ENCODE measurements around the gene PDS5B.
"Not testable (repeated sequence)": the region's sequence is repeated elsewhere in the genome, so short reads cannot be mapped to it uniquely, and the experiment has no call there.

The PDS5B gene, protein sequence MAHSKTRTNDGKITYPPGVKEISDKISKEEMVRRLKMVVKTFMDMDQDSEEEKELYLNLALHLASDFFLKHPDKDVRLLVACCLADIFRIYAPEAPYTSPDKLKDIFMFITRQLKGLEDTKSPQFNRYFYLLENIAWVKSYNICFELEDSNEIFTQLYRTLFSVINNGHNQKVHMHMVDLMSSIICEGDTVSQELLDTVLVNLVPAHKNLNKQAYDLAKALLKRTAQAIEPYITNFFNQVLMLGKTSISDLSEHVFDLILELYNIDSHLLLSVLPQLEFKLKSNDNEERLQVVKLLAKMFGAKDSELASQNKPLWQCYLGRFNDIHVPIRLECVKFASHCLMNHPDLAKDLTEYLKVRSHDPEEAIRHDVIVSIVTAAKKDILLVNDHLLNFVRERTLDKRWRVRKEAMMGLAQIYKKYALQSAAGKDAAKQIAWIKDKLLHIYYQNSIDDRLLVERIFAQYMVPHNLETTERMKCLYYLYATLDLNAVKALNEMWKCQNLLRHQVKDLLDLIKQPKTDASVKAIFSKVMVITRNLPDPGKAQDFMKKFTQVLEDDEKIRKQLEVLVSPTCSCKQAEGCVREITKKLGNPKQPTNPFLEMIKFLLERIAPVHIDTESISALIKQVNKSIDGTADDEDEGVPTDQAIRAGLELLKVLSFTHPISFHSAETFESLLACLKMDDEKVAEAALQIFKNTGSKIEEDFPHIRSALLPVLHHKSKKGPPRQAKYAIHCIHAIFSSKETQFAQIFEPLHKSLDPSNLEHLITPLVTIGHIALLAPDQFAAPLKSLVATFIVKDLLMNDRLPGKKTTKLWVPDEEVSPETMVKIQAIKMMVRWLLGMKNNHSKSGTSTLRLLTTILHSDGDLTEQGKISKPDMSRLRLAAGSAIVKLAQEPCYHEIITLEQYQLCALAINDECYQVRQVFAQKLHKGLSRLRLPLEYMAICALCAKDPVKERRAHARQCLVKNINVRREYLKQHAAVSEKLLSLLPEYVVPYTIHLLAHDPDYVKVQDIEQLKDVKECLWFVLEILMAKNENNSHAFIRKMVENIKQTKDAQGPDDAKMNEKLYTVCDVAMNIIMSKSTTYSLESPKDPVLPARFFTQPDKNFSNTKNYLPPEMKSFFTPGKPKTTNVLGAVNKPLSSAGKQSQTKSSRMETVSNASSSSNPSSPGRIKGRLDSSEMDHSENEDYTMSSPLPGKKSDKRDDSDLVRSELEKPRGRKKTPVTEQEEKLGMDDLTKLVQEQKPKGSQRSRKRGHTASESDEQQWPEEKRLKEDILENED (N-terminal part only)

DNA sequence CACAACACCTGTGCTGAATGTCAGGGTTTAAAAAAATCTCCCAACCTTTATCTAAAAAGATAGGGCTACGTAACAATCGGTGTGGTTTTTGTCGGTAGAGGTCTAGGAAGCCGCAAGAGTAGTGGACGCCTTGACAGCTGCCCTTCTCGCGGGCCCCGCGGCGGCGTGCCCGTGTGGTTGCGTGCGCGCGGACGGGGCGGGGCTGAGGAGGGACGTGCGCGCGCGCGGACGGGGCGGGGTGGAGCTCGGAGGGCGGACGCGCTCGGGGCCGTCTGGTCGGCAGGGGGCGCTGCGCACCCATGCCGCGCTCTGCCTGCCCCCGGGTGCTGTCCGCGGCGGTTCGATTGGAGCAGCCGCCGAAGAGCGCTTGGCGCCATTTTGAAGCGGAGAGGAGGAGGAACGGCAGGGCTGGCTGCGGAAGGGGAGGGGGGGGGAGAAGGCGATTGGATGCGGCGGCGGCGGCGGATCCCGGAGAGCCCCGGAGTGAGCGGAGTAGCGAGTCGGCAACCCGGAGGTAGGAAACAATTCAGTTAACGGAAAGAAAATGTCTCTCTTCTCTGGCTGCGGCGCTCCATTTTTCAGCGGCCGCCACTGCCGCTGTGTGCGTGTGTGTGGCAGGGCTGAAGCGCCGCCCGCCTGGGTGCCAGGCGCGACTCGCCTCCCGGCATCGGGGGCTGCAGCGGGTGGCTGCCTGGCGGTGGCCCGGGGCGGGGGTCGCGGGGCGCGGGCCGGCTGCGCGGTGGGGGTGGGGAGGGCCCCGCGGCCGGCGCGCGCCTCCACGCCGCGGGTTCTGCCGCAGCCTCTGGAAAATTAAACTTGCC, at the start of gene PDS5B:
PDS5B (plus strand) TSS at position 373 of the 821 bp plus-strand sequence. CDS start 62,321 bp downstream, outside the sequence.
- peak; percentile 91 for DNase-seq (ENCODE audit: low read depth)

DNA sequence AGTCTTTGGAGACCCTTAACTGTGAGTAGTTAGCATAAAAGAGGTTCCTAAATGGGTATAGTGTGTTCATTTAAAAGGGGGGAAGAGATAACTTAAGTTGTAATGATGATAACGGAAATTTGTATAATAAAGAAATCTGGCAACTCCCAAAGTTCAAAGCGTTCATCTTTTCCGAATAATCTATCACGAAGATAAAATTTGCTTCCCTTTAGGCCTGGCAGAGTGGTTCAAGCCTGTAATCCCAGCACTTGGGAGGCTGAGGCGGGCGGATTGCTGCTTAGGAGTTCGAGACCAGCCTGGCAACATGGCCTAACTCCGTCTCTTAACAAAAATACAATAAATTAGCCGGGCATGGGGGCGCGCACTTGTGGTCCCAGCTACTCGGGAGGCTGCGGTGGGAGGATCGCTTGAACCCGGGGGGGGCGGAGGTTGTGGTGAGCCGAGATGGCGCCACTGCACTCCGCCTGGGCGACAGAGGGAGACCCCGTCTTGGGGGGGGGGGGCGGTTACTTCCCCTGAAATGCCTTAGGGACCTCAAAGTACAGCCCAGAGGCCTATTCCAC, 48.6 kb upstream of the PDS5B start:
- peak; percentile 13 for DNase-seq (ENCODE audit: low read depth)

DNA sequence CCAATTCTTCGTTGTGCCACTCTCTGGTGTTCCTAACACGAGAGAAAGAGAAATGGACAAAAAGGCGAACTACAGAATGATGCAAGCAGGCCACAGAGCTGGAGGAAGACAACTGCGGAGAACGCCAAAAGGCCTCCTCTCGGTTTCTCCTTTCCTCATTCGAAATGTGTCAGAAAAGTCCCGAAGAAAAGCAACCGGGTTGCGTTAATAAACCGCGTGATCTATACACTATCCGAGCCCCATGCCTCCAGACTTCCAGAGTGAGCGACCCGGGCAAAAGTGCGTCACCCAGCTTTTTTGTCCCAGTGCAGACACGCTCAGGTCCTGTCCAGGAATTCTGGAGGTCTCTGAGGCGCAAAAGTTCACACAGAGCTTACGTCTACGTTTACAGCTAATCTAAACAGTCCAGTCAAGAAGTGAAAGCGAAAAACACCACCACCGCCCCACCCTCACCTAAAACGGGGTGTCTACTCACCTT, 48.1 kb upstream of the PDS5B start:
- no peak for DNase-seq (ENCODE audit: low read depth)

DNA sequence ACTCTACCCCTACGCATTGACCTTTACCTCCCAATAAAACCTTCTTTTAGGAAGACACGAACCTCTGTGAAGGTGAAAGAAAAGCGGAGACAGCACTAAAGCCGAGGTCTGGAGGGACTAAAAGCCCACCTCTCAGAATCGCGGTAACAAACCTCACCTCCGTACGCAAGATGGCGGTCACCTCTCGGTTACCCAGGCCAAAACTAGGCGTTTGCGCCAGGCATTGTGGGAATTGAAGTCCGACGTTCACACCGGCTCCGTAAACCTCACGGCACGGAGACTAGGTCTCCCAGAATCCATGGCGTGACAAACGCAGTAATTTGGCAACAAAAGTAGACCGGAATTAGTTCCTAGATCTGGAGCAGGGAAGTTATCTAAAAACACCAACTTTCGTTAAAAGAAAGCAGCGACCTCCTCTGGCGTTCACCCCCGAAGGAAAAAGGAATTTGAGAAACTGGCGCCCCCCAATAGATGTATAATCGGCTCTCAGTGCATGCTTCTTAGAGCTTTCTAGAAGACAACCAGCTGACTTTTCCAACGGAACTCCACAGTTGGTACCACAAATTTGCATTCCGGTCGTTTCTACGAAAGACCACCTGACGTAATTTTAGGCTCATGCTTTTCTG, 47.5 kb upstream of the PDS5B start, which contains the start of gene N4BP2L2:
N4BP2L2 (minus strand) TSS at position 175 of the 626 bp plus-strand sequence. CDS start 1,768 bp downstream, outside the sequence.
- peak; percentile 83 for DNase-seq (ENCODE audit: low read depth)

DNA sequence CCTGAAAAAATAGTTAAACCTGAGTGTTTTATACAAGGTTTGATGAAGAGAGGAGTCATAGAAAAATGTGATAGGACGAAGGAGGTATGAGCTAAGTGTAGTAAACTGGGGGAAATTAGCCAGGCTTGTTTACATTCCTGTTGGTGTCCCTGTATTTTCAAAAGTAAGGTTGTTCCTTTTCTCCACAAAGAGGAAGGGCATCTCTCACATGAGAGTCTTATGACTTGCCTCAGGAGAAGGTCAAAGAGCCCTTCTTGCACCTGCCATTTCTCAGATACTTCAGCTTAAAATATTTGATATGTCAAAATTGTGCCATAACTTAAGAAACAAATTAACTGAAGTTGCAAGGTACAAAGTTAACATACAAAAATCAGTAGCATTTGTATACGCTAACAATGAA, 44.0 kb upstream of the PDS5B start:
- DNase-seq (ENCODE audit: low read depth): no peak

DNA sequence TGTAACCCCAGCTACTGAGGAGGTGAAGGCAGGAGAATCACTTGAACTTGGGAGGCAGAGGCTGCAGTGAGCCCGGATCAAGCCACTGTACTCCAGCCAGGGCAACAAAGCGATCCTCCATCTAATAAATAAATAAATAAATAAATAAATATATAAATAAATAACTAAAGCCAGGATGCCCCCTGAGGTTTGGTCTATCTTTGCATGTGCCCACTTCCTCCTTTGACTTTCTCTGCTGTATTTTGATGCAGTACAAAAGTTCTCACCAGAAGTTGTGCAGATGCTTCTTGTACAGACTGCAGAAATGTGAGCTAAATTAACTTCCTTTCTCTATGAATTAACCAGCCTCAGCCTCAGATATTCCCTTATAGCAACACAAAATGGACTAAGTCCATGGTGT, 41.2 kb upstream of the PDS5B start:
- no peak for DNase-seq (ENCODE audit: low read depth)

DNA sequence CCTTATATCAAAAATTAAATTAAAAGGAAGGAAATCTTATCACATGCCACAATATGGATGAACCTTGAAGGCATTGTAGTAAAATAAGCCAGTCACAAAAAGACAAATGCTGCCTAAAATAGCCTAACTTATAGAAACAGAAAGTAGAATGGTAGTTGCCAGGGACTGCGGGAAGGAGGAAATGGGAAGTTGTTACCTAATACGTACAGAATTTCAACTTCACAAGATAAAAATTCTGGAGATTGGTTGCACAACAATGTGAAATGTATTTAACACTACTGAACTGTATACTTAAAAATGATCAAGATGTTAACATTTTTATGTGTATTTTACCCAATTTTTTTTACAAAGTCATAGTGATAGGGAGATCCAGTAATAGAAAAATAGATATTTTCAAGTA, 37.4 kb upstream of the PDS5B start:
- no peak for DNase-seq (ENCODE audit: low read depth)

DNA sequence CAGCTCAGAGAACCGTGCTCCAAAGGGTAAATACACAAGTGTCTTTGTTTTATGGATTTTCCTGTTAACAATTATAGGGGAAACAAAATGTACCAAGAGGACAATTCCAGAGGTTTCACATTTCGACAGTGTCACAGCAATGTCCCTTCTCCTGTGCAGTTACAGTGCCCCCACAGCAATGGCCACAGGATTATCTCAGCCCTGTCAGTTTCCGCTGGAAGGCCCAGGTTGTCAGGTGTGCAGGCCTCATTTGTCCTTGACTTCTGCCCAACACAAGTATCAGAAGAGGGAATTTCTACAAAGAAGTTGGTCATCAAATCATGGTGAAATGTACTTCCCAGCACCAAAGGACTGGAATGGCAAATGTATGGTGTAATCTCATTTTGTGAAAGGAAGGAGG, 36.5 kb upstream of the PDS5B start:
- no peak for DNase-seq (ENCODE audit: low read depth)

DNA sequence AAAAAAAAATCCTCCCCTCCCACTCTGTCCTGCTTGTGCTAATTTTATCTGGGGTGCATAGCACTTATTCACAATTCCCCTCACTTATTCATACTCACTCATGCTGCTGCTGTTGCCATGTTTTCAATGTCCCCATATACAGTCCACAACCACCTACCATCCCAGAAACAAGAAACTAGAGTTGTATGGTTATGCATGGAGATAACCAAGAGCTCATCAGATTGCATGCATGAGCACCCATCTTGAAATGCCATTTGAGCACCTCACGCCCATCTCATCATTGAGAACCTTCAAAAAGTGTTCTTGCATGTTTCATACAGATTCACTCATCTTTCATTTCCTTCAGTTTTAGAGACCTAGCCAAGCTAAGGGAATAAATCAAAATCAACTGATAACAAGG, 32.5 kb upstream of the PDS5B start:
- DNase-seq (ENCODE audit: low read depth): no peak

DNA sequence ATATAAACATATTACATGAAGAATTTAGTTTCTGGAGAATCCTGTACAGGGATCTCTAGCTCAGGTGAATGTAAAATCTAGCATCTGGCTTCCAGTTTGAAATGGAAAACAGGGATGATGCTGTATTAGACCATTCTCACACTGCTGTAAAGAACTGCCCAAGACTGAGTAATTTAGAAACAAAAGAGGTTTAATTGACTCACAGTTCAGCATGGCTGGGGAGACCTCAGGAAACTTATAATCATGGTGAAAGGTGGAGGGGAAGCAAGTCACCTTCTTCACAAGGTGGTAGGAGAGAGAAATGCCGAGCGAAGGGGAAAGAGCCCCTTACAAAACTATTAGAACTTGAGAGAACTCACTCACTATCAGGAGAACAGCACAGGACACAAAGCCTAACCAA, 30.6 kb upstream of the PDS5B start:
- no peak for DNase-seq (ENCODE audit: low read depth)

DNA sequence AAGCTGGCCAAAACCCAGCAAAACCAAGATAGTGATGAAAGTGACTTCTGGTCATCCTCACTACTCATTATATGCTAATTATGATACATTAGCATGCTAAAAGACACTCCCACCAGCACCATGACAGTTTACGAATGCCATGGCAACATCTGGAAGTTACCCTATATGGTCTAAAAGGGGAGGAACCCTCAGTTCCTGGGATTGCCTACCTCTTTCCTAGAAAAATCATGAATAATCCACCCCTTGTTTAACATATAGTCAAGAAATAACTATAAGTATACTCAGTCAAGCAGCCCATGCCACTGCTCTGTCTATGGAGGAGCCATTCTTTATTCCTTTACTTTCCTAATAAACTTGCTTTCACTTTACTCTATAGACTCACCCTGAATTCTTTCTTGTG, 25.4 kb upstream of the PDS5B start:
- DNase-seq (ENCODE audit: low read depth): not testable (repeated sequence)

DNA sequence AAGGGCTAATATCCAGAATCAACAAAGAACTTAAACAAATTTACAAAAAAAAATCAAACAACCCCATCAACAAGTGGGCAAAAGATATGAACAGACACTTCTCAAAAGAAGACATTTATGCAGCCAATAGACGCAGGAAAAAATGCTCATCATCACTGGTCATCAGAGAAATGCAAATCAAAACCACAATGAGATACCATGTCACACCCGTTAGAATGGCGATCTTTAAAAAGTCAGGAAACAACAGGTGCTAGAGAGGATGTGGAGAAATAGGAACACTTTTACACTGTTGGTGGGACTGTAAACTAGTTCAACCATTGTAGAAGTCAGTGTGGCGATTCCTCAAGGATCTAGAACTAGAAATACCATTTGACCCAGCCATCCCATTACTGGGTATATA, 10.6 kb upstream of the PDS5B start:
- DNase-seq (ENCODE audit: low read depth): not testable (repeated sequence)

DNA sequence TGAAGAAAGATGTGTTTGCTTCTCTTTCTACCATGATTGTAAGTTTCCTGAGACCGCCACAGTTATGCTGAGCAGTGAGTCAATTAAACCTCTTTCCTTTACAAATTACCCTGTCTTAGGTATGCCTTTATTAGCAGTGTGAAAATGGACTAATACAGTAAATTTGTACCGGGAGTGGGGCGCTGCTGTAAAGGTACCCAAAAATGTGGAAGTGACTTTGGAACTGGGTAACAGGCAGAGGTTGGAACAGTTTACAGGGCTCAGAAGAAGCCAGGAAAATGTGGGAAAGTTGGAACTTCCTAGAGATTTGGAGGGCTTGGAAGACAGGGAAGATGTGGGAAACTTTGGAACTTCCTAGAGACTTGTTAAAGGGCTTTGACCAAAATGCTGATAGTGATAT, 9.2 kb upstream of the PDS5B start:
- no peak for DNase-seq (ENCODE audit: low read depth)

DNA sequence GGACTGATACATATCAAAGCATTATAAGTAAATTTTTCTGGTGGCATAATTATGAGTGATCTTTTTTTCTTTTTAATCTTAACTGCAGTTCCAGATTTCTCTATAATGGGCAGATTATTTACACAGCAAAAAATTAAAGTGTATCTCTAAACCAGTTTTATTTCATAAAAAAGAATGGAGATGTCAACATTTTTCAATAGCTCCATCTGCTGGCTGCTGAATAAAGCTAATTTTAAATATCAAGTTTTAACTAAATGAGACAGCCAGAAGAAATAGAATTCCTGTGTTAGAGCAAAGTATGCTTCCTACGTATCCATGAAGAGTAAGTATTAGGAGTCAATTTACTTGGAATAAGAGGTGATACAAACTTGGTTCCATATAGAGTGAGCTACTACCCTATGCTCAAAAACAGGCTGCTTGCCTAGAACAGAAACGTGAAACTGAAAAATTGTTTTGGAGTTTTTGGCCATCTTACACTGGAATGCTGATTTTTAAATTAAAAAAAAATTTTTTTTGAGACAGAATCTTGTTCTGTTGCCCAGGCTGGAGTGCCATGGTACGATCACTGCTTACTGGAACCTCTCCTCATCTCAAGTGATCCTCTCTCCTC, 5.0 kb upstream of the PDS5B start:
- no peak for DNase-seq (ENCODE audit: low read depth)

DNA sequence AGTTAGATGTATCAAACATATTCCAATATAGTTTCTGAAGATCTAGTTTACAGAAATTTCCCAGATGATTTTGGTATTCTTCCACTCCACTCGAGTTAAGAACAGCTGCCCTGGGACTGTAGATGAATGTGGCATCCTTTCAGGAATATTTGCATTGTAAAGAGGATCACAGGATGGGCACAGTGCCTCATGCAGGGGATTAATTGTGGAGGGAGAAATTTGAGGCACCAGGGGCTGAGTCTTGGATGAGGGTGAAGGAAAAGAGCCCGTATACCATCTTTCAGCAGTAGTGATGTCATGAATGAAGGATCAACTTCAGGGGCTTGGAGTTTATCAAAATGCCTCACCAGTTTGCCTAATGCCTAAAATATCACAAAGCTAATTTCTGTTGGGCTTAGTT, 4.0 kb upstream of the PDS5B start:
- no peak for DNase-seq (ENCODE audit: low read depth)

DNA sequence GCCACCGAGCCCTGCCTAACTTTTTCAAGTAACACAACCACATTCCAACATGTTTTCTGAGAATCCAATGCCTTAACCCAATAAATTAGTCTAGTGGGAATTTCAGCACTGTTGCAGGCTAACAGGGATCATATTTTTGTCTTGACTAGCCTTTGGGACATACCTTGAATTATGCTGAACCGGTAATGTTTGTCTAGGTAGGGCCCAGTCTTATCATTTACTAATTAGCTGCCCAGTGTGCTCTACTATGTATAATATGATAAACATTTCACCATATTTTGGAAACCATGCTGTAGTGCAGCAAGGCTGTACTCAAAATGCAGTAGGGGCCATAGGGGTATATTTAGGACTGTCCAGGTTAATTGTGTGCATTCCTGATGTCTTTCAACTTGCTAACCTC, 3.3 kb upstream of the PDS5B start:
- DNase-seq (ENCODE audit: low read depth): no peak

DNA sequence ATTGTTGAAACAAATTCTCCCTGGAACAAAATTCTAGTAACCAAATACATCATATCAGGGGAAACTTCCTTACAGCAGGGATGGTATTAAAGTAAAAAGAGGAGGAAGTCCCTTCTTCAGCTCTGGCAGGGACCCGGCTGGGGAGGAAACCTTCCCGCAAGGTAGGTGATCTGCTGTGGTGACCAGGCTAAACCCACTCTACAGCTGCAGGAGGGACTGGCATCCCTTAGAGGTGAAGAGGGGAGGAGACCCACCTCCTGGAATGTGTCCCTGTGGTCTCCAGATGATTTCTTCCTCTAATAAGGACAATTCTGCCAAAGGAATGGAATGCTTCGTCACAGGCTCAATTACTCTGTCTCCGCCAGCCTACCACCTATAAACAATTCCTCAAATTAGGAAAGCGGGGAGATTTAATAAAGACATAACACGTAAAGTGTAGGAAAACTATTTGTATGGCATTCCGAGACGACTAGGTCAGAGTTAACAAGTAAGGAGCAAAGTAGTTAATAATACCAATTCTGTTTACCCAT, 637 bp upstream of the PDS5B start:
- DNase-seq (ENCODE audit: low read depth): no peak

DNA sequence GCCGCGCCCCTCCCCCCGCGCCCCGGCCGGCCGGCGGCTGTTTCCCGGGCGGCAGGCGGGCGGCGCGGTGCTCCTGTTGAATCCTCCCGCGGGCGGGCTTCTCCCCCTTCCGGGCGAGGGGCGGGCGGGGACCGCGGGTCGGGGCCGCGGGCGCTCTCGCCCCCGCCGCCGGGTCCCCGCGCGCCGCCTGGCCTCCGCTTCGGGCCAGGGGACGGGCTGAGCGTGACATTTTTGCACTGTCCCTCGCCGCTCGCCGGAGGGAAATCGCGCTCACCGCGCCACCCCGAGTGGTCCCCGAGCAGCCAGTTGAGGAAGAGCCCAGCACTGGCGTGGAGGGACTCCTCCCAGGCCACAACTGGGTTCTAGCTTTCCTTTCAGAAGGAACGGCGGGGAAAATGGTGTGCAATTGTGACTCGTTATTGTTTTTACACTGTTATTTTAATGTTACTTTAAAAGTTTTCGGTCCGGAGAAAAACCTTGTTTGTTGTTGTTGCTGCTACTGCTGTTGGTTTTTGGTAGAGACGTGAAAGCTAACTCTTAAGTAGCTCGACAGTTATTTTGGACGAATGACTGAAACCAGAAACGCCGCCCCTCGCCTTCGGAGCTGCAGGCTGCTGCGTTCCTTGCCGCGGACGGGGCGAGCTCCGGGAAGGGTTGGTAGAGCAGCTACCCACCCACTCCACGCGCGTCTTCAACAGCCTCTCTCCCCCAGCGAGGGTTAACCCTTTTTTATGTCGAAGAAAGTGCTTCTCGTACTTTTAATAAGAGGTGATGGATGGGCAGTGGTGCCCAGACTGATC, 959 bp downstream of the PDS5B start:
- peak; percentile 38 for DNase-seq (ENCODE audit: low read depth)

DNA sequence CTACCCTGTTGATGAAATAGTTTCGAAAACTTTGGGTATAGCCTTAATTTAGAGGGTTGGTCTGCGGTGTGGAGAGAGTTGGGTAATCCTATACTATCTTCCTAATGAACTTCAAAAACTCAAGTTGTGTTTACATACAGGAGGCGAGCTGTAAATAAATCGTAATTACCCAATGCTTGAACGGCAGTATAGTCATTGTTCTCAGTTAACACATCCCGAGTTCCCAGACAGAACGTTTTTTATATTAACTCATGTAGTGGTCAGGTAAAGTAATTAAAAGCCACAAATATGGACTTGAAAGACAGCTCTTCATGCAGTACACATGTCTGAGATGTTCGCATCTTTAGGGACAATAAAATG, 1.5 kb downstream of the PDS5B start:
- no peak for DNase-seq (ENCODE audit: low read depth)

Data from activated gamma-delta T cell treated with anti-CD3 and anti-CD28 coated beads, Interleukin-2, amount 50 U/mL, for 16 hours (primary cell).